GM12878 (cell line): ENCODE data around the gene CCDC43. TPM values are rescaled to one million over a fixed set of nuclear protein-coding genes. Genes with fewer than 3 reads are reported as not detected.
A peak's percentile ranks its signal among the peaks of the same experiment; 100 is the strongest.
"Not testable (repeated sequence)": the region's sequence is repeated elsewhere in the genome, so short reads cannot be mapped to it uniquely, and the experiment has no call there.

Experiments
- ATAC-seq: fragments of 200-7000 bp; cut with Tn5 transposase; 3 replicates; pipeline ENCODE4 v1.9.1; 2020; ENCODE audit warnings: mild to moderate bottlenecking, moderate library complexity
- BruUV-seq: library from RNA; stranded (reverse); fragments of 400-500 nt; replicated peaks from 2 replicates; lab custom pipeline; 2021; lab: Mats Ljungman, UMichigan
- CTCF ChIA-PET: fragments of 300-600 bp; sonication (Branson Sonifier 250); formaldehyde crosslinking; extraction: SDS; loops from one replicate; lab custom pipeline; 2021; ENCODE audit warnings: inconsistent platforms; lab: Yijun Ruan, JAX
- POLR2A ChIA-PET: fragments of 350-600 bp; formaldehyde crosslinking; extraction: SDS; loops from one replicate; lab custom pipeline; 2021; ENCODE audit warnings: inconsistent platforms; lab: Charles Lee
- RAD21 ChIA-PET: fragments of 300-600 bp; sonication (Branson Sonifier 250); formaldehyde crosslinking; loops from one replicate; lab custom pipeline; 2023; ENCODE audit warnings: antibody characterized with exemption; ENCODE audit not compliant: unreplicated experiment; lab: Charles Lee
- SMC1A ChIA-PET: fragments of 300-600 bp; sonication (Branson Sonifier 250); formaldehyde crosslinking; loops from one replicate; lab custom pipeline; 2023; ENCODE audit not compliant: unreplicated experiment, uncharacterized antibody; lab: Charles Lee
- DNase-seq: peaks from one replicate; pipeline ENCODE4 v3.0.0-alpha.2; 2011; ENCODE audit warnings: low read depth, low spot score
- FAIRE-seq: peaks from 3 replicates; lab custom pipeline; 2011; peaks lifted over from hg19 to GRCh38; lab: Jason Lieb, UNC
- H2AFZ ChIP-seq: 2 replicates; pipeline ENCODE4 v1.6.0; 2011; ENCODE audit warnings: low read depth, low read length, control low read depth; ENCODE audit not compliant: control insufficient read depth
- H3K27ac ChIP-seq: 2 replicates; pipeline ENCODE4 v1.5.1; 2011; ENCODE audit warnings: control low read depth; ENCODE audit not compliant: control insufficient read depth, insufficient read depth
- H3K27me3 ChIP-seq, 2 experiments: replicated peaks in 1 of 2; 2 replicates each; pipeline versions ENCODE4 v1.6.0 to v1.6.1; 2011; ENCODE audit warnings: low read length in 1 of 2; ENCODE audit not compliant: control insufficient read depth in 2 of 2, insufficient read depth in 2 of 2
- H3K36me3 ChIP-seq, 2 experiments: 2 replicates each; pipeline ENCODE4 v1.5.1; 2011; ENCODE audit warnings: low read length in 1 of 2; ENCODE audit not compliant: control insufficient read depth in 2 of 2, insufficient read depth in 2 of 2
- H3K4me1 ChIP-seq: 2 replicates; pipeline ENCODE4 v1.6.1; 2011; ENCODE audit warnings: mild to moderate bottlenecking, low read length, moderate library complexity, mixed read lengths; ENCODE audit not compliant: control insufficient read depth, insufficient read depth
- H3K4me2 ChIP-seq: 2 replicates; pipeline ENCODE4 v1.6.0; 2011; ENCODE audit warnings: control low read depth; ENCODE audit not compliant: control insufficient read depth, insufficient read depth
- H3K4me3 ChIP-seq: fragments of 200-600 bp; sonication (generic); 2 replicates; pipeline ENCODE4 v1.5.1; 2016
- H3K79me2 ChIP-seq: 2 replicates; pipeline ENCODE4 v1.6.0; 2011; ENCODE audit warnings: low read length; ENCODE audit not compliant: control insufficient read depth, insufficient read depth
- H3K9ac ChIP-seq: 2 replicates; pipeline ENCODE4 v1.8.0; 2011; ENCODE audit warnings: low read length, control low read depth, mixed read lengths; ENCODE audit not compliant: control insufficient read depth, insufficient read depth
- H3K9me3 ChIP-seq: replicated peaks from 3 replicates; pipeline ENCODE4 v1.5.1; 2011; ENCODE audit warnings: mild to moderate bottlenecking, low read length; ENCODE audit not compliant: control insufficient read depth, insufficient read depth
- H4K20me1 ChIP-seq: 2 replicates; pipeline ENCODE4 v1.6.0; 2011; ENCODE audit not compliant: control insufficient read depth, insufficient read depth
- NBN ChIP-seq: fragments of 450-650 bp; IDR thresholded peaks from 2 replicates; pipeline ENCODE4 v1.6.1; 2016
- WGBS: methylation state at CpG from one replicate; pipeline ENCODE4 v1.1.6; 2016; ENCODE audit warnings: low lambda C conversion rate; ENCODE audit not compliant: insufficient replicate concordance, insufficient coverage; ENCODE audit errors: missing lambda C conversion rate; 5-methylcytosine and 5-hydroxymethylcytosine counted together
- in situ Hi-C: fragments of 300-500 bp; cut with MboI; formaldehyde crosslinking; loops from 9 replicates; pipeline ENCODE4 v1.14.3; 2018; ENCODE audit warnings: mixed read lengths
- intact Hi-C: fragments of 100-400 bp; cut with micrococcal nuclease; formaldehyde crosslinking; loops from one replicate; pipeline ENCODE4 v1.14.2; 2022; ENCODE audit not compliant: unreplicated experiment
- polyA plus RNA-seq, 11 experiments: library from polyadenylated mRNA; depleted of rRNA in 4 of 11; unstranded in 6 of 11; stranded (reverse) in 5 of 11; fragments of >200 nt; fragmentation: Nextera tagmentation in 4 of 11; fragmentation: Illumina TruSeq in 1 of 11; extraction: Ambion mirVana in 4 of 11; extraction: Trizol in 1 of 11; gene quantifications; 1 replicate in 1 of 11; 2 replicates in 10 of 11; pipeline versions ENCODE4 v1.2.1 to v1.2.3, GENCODE V29; 2011 to 2016; ENCODE audit warnings: inconsistent platforms in 2 of 11, missing spikeins in 2 of 11, low read depth in 1 of 11
- total RNA-seq, 4 experiments: library from RNA; depleted of rRNA in 3 of 4; stranded (reverse); fragments of >200 nt in 3 of 4; fragmentation: Illumina TruSeq in 1 of 4; extraction: Trizol in 1 of 4; gene quantifications; 2 replicates each; pipeline versions ENCODE4 v1.2.1 to v1.2.3, GENCODE V29; 2013 to 2021
- TF ChIP-seq, protein P1 (sequence below): fragments of 450-650 bp; IDR thresholded peaks from 2 replicates; pipeline ENCODE4 v1.6.1; 2017; ENCODE audit warnings: mild to moderate bottlenecking
- TF ChIP-seq, protein P2 (sequence below), 3 experiments: IDR thresholded peaks in 2 of 3; conservative IDR thresholded peaks in 1 of 3; 2 replicates each; pipeline ENCODE4 v1.5.1; 2011; ENCODE audit warnings: low read depth in 3 of 3, low read length in 3 of 3, mild to moderate bottlenecking in 3 of 3, control low read depth in 2 of 3, moderate library complexity in 2 of 3, inconsistent platforms in 1 of 3, mixed read lengths in 1 of 3; ENCODE audit not compliant: control insufficient read depth in 2 of 3, insufficient read depth in 1 of 3; ENCODE audit errors: extremely low read depth in 1 of 3

The CCDC43 gene
- total and polyA plus RNA-seq, 10 of the 15 experiments (the other 5 are each of a cell fraction or from before 2014, with no cell fraction given) = 10.8 to 42.3 (median 24.1) TPM

DNA sequence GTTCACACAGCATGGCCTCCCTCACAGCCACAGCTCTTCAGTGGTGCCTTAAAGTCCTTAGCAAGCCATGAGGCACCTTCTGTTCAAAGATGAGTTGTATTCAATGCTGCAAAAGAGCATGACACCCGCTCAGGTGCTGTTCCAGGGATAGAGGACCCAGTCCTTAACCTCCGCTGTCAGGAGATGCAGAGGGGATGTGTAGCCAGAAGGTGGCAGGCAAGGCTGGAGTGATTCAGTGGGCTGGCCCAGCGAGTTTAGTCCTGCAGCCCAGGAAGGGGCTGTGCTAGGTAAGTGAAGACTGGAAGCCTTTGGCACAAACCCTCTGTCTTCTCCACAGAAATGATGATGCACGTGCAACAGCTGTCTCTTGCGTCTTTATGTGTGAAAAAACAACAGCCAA lies 44.2 kb upstream of the CCDC43 start (continued):
- TF ChIP-seq, protein P1, sequence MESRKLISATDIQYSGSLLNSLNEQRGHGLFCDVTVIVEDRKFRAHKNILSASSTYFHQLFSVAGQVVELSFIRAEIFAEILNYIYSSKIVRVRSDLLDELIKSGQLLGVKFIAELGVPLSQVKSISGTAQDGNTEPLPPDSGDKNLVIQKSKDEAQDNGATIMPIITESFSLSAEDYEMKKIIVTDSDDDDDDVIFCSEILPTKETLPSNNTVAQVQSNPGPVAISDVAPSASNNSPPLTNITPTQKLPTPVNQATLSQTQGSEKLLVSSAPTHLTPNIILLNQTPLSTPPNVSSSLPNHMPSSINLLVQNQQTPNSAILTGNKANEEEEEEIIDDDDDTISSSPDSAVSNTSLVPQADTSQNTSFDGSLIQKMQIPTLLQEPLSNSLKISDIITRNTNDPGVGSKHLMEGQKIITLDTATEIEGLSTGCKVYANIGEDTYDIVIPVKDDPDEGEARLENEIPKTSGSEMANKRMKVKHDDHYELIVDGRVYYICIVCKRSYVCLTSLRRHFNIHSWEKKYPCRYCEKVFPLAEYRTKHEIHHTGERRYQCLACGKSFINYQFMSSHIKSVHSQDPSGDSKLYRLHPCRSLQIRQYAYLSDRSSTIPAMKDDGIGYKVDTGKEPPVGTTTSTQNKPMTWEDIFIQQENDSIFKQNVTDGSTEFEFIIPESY = no peak
- TF ChIP-seq, protein P2, sequence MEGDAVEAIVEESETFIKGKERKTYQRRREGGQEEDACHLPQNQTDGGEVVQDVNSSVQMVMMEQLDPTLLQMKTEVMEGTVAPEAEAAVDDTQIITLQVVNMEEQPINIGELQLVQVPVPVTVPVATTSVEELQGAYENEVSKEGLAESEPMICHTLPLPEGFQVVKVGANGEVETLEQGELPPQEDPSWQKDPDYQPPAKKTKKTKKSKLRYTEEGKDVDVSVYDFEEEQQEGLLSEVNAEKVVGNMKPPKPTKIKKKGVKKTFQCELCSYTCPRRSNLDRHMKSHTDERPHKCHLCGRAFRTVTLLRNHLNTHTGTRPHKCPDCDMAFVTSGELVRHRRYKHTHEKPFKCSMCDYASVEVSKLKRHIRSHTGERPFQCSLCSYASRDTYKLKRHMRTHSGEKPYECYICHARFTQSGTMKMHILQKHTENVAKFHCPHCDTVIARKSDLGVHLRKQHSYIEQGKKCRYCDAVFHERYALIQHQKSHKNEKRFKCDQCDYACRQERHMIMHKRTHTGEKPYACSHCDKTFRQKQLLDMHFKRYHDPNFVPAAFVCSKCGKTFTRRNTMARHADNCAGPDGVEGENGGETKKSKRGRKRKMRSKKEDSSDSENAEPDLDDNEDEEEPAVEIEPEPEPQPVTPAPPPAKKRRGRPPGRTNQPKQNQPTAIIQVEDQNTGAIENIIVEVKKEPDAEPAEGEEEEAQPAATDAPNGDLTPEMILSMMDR (IDR thresholded peaks at IDR 0.05 in 2 of 3, conservative IDR thresholded peaks at IDR 0.05 in 1 of 3; ENCODE audit: control insufficient read depth in 2 of 3, extremely low read depth in 1 of 3, insufficient read depth in 1 of 3, low read depth in 3 of 3, low read length in 3 of 3) = peak; percentile 13 to 32 (median 23); a peak in 2 of 6 replicates
- no peak for TF ChIP-seq NBN
- TF ChIP-seq, all 136 proteins: peak for 2

DNA sequence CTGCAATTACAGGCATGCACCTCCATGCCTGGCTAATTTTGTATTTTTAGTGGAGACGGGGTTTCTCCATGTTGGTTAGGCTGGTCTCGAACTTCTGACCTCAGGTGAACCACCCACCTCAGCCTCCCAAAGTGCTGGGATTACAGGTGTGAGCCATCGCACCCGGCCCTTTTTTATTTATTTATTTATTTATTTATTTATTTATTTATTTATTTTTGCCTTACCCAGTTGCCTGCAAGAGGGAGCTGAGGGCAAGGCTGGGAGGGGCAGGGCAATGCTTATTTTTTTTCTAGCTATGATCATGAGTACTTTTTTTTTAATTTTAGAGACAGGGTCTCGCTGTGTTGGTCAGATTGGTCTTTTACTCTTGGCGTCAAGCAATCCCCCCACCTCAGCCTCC lies 36.5 kb upstream of the CCDC43 start:
- FAIRE-seq = not testable (repeated sequence)
- CTCF ChIA-PET = interaction anchor here (0.5 kb wide), 1 partner anchor 11 kb away, joined by 3 read pairs; no protein-coding TSS in a partner anchor

More for the DNA sequence above, 36.5 kb upstream of the CCDC43 start:
- H3K79me2 ChIP-seq, H3K9ac ChIP-seq, H3K4me1 ChIP-seq, H3K36me3 ChIP-seq, H3K27me3 ChIP-seq, BruUV-seq, H3K9me3 ChIP-seq, in situ Hi-C loops, H3K27ac ChIP-seq, SMC1A ChIA-PET, RAD21 ChIA-PET, intact Hi-C loops, H3K4me2 ChIP-seq, H2AFZ ChIP-seq, DNase-seq, ATAC-seq, H3K4me3 ChIP-seq, H4K20me1 ChIP-seq: not testable (repeated sequence)
- POLR2A ChIA-PET = interaction anchor here (0.7 kb wide), 1 partner anchor 32 kb away, joined by 3 read pairs; no protein-coding TSS in a partner anchor
- 100% methylated on average over 6 of the region's 6 CpGs for WGBS
